ENCODE measurements around the gene IL6R.
"Not testable (repeated sequence)": the region's sequence is repeated elsewhere in the genome, so short reads cannot be mapped to it uniquely, and the experiment has no call there.

IL6R gene

GRCh38 chr1:154404984-154405746 lies at the start of gene IL6R:
IL6R (plus strand) TSS chr1:154405343; CDS start chr1:154405630, 287 bp downstream.
- peak in 1 of 2 donors; percentile 49 for DNase-seq (ENCODE audit: low read depth in 2 of 2)

- no peak for DNase-seq (ENCODE audit: low read depth in 2 of 2)
Measured at GRCh38 chr1:154358519-154358918, 46.6 kb upstream of the IL6R start.

GRCh38 chr1:154360288-154360687 lies 44.9 kb upstream of the IL6R start:
- DNase-seq (ENCODE audit: low read depth in 2 of 2) = no peak

GRCh38 chr1:154360881-154361280 lies 44.3 kb upstream of the IL6R start:
- not testable (repeated sequence) for DNase-seq (ENCODE audit: low read depth in 2 of 2)

GRCh38 chr1:154361357-154361756 lies 43.8 kb upstream of the IL6R start:
- DNase-seq (ENCODE audit: low read depth in 2 of 2) = no peak

- no peak for DNase-seq (ENCODE audit: low read depth in 2 of 2)
Measured at GRCh38 chr1:154371436-154371835, 33.7 kb upstream of the IL6R start.

- DNase-seq (ENCODE audit: low read depth in 2 of 2) = not testable (repeated sequence)
Measured at GRCh38 chr1:154373777-154374357, 31.3 kb upstream of the IL6R start.

GRCh38 chr1:154379301-154379700 lies 25.8 kb upstream of the IL6R start:
- no peak for DNase-seq (ENCODE audit: low read depth in 2 of 2)

GRCh38 chr1:154384650-154385489 lies 20.3 kb upstream of the IL6R start:
- DNase-seq (ENCODE audit: low read depth in 2 of 2) = no peak

GRCh38 chr1:154386643-154387352 lies 18.3 kb upstream of the IL6R start:
- peak; percentile 47 to 59 for DNase-seq (ENCODE audit: low read depth in 2 of 2)

- DNase-seq (ENCODE audit: low read depth in 2 of 2) = no peak
Measured at GRCh38 chr1:154391086-154391770, 13.9 kb upstream of the IL6R start.

GRCh38 chr1:154398141-154398540 lies 7.0 kb upstream of the IL6R start:
- no peak for DNase-seq (ENCODE audit: low read depth in 2 of 2)

GRCh38 chr1:154398678-154399077 lies 6.5 kb upstream of the IL6R start:
- DNase-seq (ENCODE audit: low read depth in 2 of 2) = no peak

GRCh38 chr1:154400381-154400801 lies 4.8 kb upstream of the IL6R start:
- no peak for DNase-seq (ENCODE audit: low read depth in 2 of 2)

GRCh38 chr1:154402409-154402921 lies 2.7 kb upstream of the IL6R start:
- no peak for DNase-seq (ENCODE audit: low read depth in 2 of 2)

- no peak for DNase-seq (ENCODE audit: low read depth in 2 of 2)
Measured at GRCh38 chr1:154403261-154403943, 1.7 kb upstream of the IL6R start.

GRCh38 chr1:154403983-154404382 lies 1.2 kb upstream of the IL6R start:
- no peak for DNase-seq (ENCODE audit: low read depth in 2 of 2)

- no peak for DNase-seq (ENCODE audit: low read depth in 2 of 2)
Measured at GRCh38 chr1:154404511-154404931, 622 bp upstream of the IL6R start.

GRCh38 chr1:154405747-154406571 lies 816 bp downstream of the IL6R start:
- peak in 1 of 2 donors; percentile 38 for DNase-seq (ENCODE audit: low read depth in 2 of 2)

GRCh38 chr1:154406572-154406879 lies 1.4 kb downstream of the IL6R start:
- no peak for DNase-seq (ENCODE audit: low read depth in 2 of 2)

Data from stimulated activated CD8-positive, alpha-beta memory T cell treated with anti-CD3 and anti-CD28 coated beads, Interleukin-2, amount 100 ng/mL, for 1 hour (primary cell).